GM18907 (cell line): ENCODE measurements around the gene CXCL11.
"Not testable (repeated sequence)": the region's sequence is repeated elsewhere in the genome, so short reads cannot be mapped to it uniquely, and the experiment has no call there.

ENCODE experiments used
- ATAC-seq: cut with Tn5 transposase; IDR thresholded peaks from one replicate; pipeline ENCODE4 v1.9.1; 2021; ENCODE audit warnings: mild to moderate bottlenecking, moderate library complexity; ENCODE audit not compliant: unreplicated experiment

CXCL11 gene

DNA sequence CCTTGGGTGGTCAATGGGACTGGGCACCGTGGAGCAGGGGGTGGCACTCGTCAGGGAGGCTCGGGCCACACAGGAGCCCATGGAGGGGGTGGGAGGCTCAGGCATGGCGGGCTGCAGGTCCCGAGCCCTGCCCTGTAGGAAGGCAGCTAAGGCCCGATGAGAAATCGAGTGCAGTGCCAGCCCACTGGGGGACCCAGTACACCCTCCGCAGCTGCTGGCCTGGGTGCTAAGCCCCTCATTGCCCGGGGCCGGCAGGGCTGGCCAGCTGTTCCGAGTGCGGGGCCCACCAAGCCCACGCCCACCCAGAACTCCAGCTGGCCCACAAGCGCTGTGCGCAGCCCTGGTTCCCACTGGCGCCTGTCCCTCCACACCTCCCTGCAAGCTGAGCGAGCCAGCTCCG, 7.4 kb upstream of the CXCL11 start:
- ATAC-seq = not testable (repeated sequence)

DNA sequence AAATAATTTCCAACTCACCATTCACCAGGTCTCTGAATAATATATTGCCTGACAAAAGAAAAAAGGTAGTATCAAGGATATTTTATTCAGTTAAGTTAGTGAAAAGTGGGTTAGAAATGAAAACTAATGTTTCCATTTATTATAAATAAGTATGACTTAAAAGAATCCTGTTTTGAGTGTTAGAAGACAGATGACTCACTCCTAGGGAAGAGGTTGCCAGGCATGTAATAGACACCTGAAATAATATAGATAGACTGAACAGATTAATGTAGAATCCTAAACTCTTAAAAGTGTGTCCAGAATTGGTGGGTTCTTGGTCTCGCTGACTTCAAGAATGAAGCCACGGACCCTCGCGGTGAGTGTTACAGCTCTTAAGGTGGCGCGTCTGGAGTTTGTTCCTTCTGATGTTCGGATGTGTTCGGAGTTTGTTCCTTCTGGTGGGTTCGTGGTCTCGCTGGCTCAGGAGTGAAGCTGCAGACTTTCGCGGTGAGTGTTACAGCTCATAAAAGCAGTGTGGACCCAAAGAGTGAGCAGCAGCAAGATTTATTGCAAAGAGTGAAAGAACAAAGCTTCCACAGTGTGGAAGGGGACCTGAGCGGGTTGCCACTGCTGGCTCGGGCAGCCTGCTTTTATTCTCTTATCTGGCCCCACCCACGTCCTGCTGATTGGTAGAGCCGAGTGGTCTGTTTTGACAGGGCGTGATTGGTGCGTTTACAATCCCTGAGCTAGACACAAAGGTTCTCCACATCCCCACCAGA, 6.5 kb upstream of the CXCL11 start:
- ATAC-seq = not testable (repeated sequence)

DNA sequence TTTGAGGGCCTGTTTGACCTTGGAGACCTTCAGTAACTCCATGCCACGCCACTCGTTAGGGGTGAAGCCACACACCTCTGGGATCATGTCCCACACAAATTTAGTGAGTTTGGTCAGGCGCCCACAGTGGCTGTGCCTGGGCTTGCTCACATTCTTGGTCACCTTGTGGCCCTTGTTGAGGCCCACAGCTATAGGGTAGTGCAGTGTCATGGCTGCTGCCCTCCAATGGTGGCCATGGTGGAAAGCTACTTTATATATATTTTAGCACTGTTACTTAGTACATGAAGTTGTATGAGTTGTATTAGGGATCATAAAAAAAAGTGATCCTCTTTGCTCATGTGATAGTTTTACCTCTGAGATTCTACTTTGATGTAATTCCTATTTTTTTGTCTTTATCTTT, 985 bp upstream of the CXCL11 start:
- no peak for ATAC-seq

DNA sequence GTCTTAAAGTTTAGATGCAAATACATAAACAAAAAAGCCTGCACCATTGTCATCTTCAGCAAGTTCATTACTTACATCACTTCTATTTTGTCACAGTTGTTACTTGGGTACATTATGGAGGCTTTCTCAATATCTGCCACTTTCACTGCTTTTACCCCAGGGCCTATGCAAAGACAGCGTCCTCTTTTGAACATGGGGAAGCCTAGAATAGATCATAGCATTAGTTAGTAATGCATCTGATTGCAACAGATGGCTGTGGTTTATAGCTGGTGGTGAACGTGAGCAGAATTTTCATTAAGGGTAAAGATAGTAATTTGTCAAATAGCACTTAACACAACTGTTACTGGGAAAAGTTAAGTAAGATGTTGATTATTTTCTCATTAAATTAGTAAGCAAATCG, 729 bp downstream of the CXCL11 start:
- ATAC-seq = no peak

DNA sequence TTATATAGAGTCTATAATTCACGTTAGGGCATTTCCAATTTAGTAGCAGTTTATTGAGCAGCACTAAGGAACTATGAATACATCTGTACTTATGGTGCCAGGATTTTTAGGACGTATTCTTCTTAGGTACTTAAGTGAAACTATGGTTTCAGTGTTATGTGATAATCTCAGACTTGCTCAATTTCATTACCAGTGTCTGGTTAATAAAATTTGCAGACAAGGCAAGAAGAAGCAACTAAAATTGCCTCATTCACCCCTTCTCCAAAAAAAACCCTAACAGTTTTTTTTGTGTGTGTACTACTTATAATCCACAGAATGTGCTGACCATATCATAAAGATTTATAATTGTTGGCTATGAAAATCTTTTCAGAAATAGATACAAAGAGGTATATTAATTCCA, 6.6 kb downstream of the CXCL11 start:
- no peak for ATAC-seq

DNA sequence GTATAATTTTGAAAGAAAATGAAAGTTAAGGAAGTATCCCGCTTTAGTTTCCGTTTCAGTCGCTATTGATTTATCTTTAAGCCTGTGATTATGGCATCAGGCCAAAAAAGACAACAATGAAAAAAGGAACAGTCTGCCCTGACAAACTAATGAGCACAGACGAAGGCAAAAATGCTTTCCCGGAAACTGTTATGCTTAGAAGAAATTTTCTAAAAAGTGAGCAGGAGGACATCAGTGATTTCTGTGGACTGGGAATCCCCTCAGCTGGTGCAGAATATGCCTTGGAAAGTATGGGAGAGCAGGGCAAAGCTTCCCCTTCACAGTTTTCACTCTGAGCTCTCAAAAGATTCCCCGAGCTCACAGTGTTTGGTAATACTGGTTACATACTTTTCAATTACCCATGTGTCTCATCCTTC, 7.5 kb downstream of the CXCL11 start:
- ATAC-seq = no peak

DNA sequence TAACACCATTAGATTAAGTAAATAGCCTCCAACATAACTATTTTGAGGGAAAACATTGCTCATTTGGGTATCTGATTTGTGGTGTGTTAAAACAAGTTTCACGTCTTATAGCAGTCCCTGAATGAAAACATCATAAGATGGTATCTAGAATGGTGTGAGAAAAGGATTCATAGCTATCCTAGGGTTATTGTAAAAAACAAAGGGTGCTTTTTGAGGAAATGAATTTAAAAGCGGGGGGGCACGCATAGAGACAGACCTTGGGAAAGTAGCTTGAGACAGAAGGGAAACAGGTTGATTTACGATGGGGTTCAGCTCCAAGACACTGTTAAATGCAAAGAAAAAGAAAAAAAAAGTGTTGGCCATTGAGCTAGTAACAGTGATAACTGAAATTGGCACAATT, 11.8 kb downstream of the CXCL11 start:
- ATAC-seq = no peak

DNA sequence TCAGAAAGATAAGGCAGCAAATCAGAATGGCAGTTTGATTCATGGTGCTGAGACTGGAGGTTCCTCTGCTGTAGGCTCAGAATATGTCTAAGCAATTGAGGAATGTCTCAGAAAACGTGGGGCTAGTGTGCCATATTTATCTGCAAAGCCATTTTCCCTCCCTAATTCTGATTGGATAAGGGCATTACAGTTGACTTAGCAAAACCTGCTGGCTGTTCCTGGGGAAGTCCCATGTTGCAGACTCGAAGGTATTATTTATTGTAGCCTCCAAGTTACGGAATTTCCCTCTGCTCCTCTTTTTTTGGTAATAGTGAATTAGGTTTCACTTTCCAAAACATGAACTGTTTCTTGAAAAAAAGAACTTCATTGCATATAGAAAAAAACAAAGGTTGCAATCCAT, 12.5 kb downstream of the CXCL11 start, which contains the start of gene CXCL10:
CXCL10 (minus strand) TSS at position 109 of the 400 bp plus-strand sequence; CDS start at position 43, 66 bp downstream.
- ATAC-seq = no peak

DNA sequence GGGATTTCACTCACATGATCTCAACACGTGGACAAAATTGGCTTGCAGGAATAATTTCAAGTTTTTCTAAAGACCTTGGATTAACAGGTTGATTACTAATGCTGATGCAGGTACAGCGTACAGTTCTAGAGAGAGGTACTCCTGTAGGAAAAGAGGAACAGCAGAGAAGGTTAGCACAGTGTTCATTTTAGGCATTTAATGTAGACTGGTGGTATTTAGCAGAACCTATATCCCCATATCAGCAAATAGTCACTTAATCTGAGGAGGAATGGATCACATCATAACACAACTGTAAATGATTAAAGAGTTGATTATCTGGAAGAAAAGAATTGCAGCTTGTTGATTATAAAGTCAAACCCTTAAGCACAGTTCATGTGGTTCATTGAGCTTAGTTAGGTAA, 13.2 kb downstream of the CXCL11 start:
- no peak for ATAC-seq

DNA sequence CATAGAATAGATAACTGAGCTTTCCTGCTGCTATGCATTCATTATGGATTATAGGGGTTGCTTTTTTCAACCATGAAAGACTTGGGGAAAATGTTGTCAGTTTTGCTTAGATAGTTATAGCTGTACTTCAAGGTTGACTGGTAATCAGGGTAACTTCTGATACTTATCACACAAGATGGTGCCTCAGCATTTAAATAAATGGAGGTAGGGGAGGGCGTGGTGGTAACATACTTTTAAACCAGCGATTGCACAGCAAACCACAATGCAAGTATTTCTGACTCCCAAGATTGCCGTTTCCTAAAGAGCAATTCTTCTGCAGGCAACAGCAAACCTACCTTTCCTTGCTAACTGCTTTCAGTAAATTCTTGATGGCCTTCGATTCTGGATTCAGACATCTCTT, 13.8 kb downstream of the CXCL11 start:
- no peak for ATAC-seq

DNA sequence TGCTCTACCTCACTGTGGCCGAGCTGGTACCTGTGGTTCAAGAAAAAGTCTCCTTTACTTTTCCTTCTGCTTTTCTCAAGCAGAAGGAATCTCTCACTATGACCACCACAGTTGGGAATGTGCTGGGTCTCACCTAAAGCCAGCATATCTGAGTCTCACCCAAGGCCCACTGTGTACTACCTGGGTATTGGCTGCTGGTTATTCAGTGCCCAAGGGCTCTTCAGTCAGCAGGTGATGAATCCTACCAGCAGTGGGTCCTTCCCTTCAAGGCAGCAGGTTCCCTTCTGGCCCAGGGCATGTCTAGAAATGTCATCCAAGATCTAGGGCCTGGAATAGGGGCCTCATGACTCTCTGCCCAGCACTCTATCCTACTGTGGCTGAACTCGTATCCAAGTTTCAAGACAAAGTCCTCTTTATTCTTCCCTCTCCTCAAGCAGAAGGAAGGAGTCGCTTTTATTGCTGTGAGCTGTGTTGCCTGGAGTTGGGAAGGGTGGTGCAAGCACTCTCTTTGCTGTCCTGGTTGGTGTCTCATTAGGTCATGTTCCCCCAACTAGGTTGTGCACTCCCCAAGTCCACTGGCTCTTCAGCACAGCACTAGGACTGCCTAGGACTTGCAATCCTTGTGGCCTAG, 18.7 kb downstream of the CXCL11 start:
- ATAC-seq = no peak

DNA sequence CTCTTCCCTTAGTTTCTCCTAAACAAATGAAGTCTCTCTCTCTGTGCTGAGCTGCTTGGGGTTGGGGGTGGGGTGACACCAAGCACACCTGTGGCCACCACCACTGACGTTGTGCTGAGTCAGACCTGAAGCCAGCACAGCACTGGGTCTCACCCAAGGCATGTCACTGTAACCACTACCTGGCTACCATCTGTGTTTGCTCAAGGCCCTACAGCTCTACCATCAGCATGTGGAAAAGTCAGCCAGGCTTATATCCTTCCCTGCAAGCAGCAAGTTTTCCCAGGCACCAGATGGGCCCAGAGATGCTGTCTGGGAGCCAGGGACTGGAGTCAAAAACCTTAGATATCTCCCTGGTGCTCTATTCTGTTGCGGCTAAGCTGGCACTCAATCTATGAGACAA, 19.5 kb downstream of the CXCL11 start:
- ATAC-seq = peak; percentile 83

DNA sequence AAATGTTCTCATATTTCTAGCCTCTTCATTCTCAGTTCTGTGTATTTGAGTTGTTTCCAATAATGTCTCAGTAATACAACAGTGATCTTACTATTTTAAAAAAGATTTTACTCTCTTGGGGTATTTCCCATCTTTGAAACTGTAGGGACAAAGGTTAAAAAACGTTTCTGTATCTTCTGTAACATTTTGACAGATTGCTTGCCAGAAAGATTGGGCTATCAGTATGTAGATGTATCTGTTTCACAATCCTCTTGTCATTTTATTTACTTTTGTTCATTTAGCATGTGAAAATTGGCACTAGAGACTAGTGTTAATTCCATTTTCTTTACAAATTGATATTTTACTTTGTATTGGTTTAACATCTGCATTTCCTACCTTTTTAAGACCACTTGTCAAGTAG, 22.3 kb downstream of the CXCL11 start:
- no peak for ATAC-seq

DNA sequence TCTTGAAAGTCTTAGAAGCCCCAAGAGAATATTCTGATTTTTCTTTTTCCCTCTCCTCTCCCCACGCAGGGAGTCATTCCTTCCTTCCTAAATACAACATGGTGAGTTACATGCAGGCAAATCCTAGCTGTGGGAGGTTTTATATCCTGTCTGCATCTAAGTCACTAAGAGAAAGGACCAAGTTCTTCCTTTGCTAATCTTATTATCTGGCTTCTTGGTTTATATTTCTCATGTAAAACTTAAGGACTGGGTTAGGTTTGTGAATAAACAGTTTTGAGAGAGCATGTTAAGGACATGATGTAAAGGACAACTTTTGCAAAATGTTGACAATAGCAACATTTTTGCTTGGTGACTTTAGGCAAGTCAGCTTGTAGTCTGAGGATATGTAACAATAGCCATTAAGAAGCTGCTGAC, 23.5 kb downstream of the CXCL11 start:
- ATAC-seq = no peak

DNA sequence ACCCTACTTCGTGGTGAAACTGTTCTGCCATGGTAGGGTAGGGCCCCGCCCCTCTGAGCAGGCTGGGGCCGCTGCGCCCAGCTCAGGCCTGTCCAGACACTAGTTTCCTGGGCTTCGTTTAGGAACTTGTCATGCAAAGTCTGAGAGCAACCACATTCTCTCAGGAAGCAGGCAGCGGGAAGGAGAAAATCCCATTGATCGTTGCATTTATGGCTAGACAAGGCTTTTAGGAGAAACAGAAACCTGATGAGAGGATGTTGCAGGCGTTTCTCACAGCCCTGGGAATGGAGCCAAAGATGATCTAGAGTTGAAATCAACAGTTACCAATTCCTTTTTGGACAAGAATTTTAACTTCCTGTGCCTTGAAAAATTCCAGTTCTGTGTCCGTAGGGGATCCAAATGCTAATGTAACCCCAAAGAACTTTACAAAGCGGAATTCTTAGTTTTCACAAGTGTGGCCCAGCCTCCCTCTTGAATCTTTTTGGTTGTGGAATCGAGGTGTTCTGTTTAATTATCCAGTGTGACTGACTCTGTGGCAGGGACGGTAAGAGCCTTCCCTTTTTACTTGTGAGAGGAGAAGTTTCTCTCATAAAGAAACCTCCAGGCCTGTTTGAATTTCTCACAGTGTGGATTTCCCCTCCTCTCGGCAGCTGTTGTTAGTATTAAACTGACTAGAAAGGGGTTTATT, 24.0 kb downstream of the CXCL11 start:
- peak; percentile 56 for ATAC-seq

DNA sequence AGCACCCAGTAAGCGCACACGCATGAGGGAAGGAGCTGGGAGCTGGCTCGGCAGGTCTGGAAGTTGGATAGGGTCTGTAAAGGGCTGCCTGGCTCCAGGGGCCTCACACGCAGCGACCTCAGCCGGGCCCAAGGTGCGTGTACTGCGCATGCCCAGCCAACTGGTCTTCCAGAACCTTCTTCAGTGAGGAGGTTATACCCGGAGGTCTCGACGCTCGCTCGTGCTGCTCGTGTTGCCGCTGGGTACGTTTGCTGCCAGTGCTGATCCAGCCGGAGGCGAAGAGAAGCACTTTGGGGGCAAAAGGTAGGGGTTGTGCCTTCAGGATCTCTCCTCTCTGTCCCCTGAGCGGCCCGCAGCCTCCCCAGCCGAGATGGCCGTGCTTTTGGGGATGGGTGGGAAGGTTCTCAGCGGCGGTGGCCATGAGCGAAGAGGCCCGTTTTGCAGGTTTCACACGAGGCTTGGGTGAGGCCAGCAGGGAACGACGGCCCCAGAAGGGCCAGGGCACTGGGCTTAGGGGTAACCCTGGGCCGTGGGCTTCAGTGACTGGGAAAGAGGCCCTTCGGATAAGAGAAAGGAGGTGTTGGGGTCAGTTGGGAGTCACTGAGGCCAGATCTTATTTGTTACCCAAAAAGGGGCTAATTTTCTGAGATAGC, 24.7 kb downstream of the CXCL11 start:
- no peak for ATAC-seq

DNA sequence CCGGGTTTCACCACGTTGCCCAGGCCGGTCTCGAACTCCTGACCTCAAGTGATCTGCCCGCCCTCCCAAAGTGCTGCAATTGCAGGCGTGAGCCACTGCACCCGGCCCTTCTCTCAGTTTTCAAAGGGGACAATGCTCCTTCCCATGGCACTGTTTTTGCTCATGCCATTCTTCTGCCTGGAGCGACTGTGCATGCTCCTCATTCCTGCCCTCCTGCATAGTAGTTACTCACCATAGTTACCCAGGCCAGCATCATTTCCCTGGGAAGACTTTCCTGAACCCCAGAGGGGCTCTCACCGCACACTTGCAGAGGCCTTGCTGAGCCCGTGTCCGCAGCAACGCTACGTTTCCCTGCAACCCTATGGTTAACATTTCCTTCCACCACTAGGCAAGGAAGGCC, 25.3 kb downstream of the CXCL11 start:
- ATAC-seq = no peak

DNA sequence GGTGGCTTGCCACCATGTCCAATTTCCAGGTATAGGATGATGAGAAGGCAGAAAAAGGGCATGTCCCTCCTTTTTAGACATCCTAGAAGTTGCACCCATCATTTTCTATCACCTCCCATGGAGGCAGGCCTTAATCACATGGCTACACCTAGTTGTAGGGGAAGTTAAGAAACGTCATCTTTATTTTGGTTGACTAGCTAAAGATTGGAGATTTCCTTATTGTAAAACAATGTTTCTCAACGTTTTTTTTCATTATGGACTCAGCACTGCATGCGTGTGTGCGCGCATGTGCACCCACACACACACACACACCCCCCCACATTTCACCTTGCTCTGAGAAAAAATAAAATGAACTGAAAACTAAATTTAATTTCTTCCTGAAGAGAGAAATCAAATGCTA, 26.6 kb downstream of the CXCL11 start:
- no peak for ATAC-seq

DNA sequence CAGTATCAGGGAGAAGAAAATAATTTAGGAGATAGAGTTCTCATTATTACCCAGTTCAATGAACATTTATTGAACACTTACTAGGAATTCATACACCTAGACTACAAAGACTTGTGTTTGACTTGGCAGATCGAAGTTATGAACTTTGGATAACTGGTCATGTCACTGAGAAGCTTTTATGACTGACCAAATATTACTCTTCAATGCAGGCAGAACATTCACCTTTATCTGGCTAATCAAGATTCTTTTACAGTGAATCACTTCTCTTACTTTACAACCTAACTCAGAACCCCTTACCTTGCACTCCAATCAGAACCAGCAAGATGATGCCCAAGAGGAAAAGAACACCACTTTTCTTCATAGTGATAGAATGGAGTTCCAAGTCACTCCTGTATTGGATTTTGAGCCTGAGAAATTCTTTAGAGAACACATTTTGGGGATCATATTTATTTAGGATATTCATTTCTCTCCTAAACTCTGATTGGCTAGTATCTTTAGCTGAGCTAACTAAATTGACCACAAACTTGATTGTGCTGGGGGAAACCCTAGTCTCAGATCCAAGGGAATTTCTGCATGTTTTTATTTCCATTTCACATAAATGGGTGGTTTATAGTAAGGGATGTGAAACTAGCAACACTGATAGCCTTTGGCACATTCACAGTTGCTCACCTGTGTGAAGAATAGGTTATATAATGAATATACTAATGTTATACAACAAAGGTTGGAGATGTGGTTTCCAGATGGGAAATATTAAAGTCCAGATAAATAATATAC, 28.6 kb downstream of the CXCL11 start, which contains the start of gene CXCL9:
CXCL9 (minus strand) TSS at position 421 of the 774 bp plus-strand sequence; CDS start at position 361, 60 bp downstream.
- ATAC-seq = no peak

DNA sequence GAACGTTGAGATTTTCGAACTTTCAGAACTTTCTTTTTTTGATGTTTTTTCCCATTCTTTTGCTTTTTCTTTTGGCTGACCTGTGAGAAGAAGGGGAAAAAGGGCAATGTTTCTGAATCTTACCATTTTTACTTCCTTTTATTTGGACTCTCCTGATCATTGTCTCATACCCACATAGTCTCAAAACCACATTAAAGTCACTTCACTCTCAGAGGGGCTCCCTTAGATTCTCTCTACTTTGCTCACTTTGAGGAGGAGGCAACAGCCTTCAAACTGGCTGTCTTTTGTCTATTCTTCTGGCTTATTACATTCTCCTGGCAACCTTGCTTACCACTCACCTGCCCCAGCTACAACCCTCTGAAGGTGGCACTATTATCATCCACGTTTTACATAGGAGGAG, 32.2 kb downstream of the CXCL11 start:
- ATAC-seq = no peak

DNA sequence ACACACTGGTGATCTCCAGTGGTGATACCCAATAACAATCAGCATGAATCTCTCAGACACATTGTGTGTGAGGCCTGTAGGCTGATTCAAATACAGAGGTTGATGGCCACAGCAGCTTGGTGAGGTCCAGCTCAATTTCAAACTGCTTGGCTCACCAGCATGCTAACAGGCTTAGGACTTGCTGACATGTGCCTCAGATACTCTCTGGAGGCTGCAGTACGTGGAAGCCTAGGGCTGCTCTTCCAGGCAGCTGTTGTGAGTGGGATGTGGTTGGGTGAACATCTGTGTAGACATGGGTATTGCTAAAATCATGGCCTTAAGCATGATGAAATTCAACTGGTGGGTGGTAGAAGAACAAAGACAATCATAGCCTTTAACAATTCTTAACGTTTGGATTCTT, 32.8 kb downstream of the CXCL11 start:
- ATAC-seq = no peak
